Measurements from ENCODE around the gene SYF2.
"Not testable (repeated sequence)": the region's sequence is repeated elsewhere in the genome, so short reads cannot be mapped to it uniquely, and the experiment has no call there.

The SYF2 gene

GRCh38 chr1:25204797-25205480, 27.4 kb downstream of the SYF2 start:
- DNase-seq: peak; percentile 56

- no peak for DNase-seq
These were observed 31.3 kb downstream of the SYF2 start for GRCh38 chr1:25201006-25201405.

DNA sequence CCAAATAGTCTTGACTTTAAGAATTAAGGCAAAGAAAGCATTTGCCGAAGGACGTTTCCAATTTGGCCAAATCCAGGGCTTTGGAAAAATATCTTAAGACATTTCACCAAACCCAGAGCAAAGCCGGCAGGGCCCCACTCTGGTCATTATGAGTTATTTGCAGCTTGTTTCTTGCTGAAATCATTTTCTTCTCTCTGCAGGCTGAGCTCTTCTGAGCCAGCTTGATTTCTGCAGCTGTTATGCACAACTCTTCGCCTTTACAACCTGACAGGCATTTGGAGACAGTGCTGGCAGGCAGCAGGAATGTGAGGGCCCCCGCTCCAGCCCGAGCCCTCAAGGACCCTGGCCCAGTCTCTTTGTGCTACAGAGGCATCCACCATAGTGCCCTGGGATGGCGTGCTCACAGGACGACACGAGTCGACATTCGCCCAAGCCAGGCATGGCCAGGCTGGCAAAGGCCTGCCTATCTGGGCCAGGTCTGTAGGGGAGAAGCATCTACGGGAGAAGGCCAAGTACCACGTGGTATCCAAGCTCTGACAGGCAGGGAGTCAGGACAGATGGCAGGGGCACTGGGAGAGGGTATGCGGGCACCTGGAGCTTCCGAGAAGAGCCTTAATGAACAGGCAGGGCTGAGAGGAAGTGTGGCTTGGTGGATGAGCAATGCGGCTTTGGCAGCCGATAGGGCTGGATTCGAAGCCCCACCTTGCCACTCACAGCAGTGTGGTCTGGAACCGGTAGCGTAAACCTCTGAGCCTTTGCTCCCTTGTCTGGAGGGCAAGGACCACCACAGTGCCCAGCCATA, 32.3 kb downstream of the SYF2 start:
- no peak for DNase-seq

DNA sequence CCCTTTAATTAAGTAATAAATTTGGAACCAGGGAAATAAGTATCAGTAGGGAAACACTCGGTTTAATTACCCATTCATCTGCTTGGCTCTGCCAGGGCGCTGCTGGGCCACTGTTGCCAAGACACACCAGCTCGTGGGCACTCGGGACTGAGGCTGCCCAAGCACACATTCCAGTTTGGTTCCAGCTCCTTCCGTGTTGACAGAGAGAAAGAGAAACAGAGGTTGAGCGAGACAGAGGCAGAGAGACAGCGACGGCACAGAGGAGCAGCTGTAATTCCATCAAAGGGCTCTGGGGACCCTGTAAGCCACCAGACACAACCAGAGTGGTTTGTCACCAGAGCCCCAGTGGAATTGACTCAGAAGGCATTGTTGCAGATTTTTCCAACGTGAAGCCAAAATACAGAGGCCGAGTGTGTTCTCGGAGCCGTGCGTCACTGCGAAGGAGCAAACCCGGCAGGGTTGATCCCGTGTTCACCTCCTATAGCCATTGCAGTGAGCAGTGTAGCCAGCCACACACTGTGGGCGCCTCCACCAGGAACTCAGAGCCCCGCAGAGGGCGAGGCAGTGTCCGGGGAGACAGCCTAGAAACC, 33.5 kb downstream of the SYF2 start:
- DNase-seq: no peak

DNA sequence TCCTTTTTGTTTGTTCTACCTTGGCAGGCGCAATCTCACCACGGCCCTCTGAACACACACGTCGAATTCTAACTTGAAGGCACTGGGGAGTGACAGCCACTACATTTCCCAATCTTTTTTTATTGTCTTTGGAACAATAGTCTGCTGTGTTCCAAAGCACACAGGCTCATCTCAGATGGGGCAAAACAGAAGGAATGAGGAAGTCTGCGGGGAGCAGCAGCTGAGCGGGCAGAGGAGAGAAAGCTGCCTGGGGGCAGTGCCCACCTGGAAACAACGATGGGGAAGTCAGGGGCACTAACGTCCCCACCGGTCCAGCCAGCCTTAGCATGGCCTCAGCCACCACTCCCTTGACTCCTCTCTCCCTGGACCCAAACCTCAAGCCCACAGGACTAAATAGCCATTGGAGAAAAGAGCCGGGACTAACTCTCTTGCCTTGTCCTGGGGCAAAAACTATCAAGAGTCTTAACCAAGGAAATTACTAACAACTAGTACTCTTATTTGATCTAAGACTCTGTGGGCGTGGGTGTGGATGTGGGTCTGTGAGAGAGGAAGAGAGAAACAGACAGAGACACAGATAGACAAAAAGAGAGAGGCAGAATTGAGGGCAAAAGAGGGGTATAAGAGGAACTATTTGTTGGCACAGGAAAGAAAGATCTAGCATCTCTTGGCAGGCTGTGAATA, 34.2 kb downstream of the SYF2 start:
- no peak for DNase-seq

- DNase-seq: no peak
These were observed 34.9 kb downstream of the SYF2 start for GRCh38 chr1:25197235-25197975.

DNA sequence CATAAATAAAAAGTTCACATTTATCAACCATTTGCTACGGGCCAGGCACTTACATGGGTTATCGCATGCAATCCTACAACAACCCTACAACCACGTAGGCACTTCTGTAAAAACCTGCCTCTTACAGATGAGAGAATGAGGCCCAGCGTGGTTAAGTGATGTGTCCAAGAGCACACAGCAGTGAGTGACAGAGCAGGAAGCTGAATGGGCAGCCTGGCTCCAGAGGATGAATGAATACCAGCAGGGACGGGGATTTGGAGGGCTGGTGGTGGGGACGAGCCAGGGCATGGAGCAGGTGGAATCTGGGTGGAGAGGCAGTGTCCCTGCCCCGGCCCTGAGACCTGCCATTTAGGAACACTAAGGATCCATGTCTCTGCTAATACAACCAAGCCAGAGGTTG, 35.5 kb downstream of the SYF2 start:
- DNase-seq: no peak

GRCh38 chr1:25195835-25196234, 36.5 kb downstream of the SYF2 start:
- no peak for DNase-seq

GRCh38 chr1:25194572-25195020, 37.7 kb downstream of the SYF2 start:
- DNase-seq: no peak

DNA sequence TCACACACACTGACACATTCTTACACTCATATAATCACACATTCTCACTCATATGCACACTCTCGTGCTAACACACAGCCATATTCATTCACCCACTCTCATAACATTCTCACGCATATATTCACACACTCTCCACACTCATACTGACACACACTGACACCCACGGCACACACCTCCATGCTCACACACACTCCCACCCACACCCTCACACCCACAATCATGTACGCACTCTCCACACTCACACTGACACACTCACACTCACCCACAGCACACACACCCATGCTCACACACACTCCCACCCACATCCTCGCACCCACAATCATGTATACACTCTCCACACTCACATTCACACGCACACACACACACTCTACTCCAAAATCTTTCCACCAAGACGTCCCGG, 38.2 kb downstream of the SYF2 start:
- no peak for DNase-seq

- DNase-seq: no peak
These were observed 39.1 kb downstream of the SYF2 start for GRCh38 chr1:25193229-25193628.

DNA sequence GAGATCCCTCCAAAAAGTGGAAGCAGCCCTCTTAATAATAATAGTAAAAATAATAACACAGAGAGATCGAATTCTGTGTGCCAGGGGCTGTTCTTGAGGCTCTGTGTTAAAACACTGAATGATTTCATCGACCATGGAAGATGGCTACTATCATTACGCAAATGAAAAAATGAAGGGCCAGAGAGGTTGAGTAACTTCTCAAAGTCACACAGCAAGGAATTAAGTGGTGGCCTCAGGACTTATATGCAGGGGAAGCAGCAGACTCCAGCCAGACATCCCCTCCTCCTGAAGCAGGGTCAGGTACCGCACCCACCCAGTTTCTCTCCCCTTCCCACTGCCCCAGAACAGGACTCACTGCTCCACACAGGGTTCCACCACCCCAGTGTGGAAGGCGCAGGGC, 40.1 kb downstream of the SYF2 start:
- no peak for DNase-seq

DNA sequence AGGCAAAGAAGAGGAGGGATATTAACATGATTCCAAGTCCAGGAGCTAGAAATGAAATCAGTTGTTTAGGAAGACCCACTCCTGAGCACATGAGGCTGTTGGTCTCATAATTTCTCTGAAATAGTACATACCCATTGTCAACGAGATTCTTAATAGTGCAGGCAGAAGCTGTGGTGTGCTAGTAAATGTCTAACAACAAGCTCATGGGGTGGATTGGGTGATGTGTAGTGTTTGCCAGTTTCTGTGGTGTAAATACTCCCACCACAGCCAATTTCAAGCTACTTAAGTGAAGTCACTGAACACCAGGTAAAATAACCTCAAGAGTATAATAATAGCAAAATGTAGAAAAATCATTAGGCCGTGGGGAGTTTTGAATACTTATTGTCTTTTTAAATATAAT, 42.0 kb downstream of the SYF2 start:
- DNase-seq: no peak

DNA sequence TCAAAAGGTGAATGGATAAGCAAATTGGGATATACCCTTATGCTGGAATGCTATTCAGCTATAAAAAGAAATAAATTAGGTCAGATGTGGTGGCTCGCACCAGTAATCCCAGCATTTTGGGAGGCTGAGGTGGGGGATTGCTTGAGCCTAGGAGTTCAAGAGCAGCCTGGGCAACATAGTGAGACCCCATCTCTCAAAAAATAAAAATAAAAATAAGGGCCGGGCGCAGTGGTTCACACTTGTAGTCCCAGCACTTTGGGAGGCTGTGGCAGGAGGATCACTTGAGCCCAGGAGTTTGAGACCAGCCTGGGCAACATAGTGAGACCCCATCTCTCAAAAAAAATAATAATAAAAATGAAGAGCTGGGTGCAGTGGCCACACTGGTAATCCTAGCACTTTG, 44.4 kb downstream of the SYF2 start:
- not testable (repeated sequence) for DNase-seq

DNA sequence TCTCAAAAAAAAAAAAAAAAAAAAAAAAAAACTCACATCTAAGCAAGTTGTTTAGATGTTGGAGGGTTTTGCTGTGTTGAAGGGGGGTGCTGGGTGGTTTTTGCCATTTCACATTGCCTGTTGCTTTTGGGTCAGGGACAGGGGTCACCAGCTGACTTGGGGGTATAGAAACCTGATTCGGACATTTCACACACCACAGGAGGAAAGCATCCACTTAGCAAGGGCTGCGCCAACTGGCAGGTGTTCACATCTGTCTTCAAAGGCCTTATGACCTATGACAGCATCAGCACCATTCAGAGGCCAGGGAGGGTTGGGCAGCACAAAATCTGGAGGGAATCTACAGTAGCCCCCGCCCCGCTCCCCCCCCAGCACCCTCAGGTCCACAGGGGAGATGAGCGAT, 45.2 kb downstream of the SYF2 start:
- DNase-seq: no peak

- no peak for DNase-seq
These were observed 45.9 kb downstream of the SYF2 start for GRCh38 chr1:25186161-25187007.

DNA sequence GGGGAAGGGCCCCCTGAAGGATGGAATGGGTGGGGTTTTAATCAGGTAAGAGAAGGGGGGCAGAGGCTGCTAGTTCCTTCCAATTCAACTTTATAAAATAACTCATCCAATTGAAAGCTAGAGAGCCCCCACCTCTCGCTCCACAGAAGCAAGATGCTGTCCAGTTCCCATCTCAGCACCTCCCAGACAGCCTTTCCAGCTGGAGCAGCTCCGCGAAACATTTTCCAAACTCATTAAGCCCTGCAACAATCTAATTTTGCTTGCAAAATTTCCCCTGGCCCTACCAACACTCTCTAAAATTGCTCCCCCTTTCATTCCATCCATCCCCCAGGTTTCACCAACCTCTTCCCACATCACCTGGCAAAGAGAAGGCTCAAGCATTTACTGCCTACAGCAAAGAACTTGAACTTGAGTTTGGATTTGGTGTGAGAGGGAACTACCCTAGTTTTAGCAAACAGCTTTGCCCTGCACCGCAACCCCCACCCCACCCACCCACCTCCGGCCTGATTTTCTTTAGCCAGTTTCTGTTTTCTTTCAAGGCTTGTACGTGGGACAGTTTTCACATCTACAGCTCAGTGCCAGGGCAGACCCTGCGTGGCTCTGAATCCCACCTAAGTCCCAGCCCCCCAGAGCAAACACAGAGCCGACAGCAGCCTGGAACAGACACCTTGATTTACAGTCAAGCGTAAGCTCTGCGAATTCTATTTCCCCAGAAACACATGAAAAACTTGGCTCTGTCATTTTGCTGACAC, 46.7 kb downstream of the SYF2 start:
- no peak for DNase-seq

DNA sequence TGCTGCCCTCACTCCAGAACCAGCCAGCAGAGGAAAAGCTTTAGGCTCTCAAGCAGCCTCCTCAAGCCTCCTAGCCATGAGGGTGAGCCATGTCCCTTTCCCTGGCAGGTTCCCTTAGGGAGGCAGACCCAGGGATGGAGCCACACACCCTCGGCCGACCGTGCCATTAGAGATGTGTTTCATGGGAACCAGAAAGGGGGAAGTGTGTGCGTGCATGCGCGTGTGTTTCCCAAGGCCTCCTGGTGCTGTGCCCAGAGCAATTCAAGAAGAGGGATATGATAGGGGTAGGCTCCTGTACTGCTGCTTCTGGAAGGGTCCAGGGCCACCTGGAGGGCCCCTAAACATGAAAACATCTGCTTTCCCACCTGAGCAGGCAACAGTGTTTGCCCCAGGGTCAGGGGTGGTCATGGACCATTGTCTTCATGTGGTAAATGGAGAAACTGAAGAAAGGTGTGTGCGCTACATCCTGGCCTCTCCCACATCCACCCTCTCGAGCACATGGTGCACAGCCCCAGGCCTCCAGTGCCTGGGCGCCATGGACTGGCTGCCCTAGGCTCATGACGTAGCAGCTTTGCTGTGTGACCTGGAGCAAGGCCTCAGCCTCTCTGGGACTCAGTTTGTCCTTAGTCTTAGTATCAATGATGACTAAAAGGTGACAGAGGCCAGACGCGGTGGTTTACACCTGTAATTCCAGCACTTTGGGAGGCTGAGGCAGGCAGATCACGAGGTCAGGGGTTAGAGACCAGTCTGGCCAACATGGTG, 48.1 kb downstream of the SYF2 start:
- no peak for DNase-seq

GRCh38 chr1:25183126-25183980, 48.9 kb downstream of the SYF2 start:
- no peak for DNase-seq

Data from amniotic stem cell (primary cell).